Measurements from ENCODE around the gene KDM2A.

The KDM2A gene

GRCh38 chr11:67270256-67271204 lies 151.5 kb downstream of the KDM2A start:
- in situ Hi-C loops (cut with MboI; ENCODE audit: low sequenced_read_pairs) = no loop called here

DNA sequence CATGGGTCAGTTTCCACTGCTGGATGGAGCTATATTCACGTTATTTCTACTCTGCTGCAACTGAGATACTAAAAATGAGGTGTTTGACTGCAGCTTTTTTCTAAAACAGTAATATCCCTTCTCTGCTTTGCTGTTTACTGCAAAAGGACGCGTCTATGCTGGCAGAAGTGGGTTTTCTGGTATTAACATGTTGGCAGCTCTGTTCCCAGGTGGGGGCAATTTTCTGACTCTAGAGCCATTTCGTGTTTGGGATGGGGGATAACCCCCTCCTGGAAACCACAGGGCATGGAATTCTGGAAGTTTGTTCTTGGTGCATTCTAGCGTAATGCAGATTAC lies 152.1 kb downstream of the KDM2A start:
- in situ Hi-C loops (cut with MboI; ENCODE audit: low sequenced_read_pairs) = no loop called here

- in situ Hi-C loops (cut with MboI; ENCODE audit: low sequenced_read_pairs) = no loop called here
Measured at GRCh38 chr11:67271541-67272284, 152.7 kb downstream of the KDM2A start.

- in situ Hi-C loops (cut with MboI; ENCODE audit: low sequenced_read_pairs) = no loop called here
Measured at GRCh38 chr11:67272327-67273259, 153.5 kb downstream of the KDM2A start.

DNA sequence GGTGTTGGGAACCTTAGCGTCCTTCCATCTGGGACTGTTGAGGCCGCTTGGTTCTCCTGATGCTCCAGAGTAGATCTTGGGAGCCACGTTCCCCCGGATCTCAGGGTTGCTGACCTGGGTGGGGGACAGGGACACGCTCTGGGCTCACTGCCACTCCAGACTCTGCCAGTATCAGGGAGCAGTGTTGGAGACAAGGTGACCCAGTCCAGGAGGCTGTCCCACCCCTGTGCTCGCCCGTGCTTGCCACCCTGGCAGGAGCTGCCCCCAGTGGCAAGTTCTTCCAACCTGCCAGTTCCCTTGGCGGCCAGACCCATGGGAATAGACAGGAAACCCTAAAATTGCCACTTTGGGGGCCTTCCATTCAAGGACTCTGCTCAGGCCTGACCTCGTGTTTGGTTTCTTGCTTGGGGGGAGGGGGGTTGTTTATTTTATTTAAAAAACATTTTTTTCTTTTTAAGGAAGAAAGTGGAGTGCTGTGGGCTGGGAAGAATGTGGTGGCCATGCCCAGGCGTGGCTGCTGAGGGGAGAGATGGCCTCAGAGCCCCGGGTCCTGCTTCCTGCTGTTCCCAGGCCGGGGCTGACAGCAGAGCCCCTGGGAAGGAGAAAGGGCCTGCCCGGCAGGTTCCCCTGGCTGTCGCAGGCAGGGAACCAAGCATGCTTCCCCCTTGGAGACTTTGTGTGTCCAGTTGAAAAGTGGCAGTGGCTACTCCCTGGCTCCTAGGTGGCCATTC lies 154.4 kb downstream of the KDM2A start:
- in situ Hi-C loops (cut with MboI; ENCODE audit: low sequenced_read_pairs) = no loop called here

- in situ Hi-C loops (cut with MboI; ENCODE audit: low sequenced_read_pairs) = no loop called here
Measured at GRCh38 chr11:67274768-67275605, 155.9 kb downstream of the KDM2A start.

DNA sequence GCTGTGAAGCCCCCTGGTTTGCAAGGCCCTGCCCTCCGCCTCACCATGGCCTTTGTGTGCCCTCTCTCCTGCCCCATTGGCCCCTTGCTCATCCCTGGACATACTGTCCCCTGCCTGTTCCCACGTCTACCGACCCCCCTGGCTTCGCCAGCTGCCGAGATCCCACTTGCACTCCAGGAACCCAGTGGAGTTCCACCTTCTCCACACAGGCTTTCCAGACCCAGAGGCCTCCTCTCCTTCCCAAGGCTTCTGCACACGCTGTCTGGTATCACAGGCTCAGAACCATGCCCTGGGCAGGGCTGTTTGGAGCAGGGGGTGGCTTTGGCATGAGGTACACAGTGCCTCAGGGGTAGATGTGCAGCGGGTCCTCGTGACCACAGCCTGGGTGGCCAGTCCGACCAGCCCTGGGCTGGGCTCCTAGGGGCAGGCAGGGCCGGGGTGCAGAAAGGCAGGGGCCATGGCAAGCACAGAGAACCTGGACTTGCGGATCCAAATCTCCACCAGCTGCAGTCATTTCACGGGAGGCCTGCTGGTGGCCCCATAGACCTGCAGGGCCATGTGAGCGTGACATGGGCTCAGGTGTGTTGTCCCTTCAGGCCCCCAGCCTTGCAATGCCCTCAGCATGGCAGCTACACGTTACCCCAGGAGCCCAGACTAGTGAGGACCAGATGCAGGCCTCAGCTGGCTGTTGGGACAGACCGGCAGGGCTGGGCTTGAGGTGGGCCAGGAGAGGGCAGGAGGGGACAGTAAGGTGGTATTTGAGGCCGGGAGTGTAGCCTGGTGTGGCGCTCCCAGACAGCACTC lies 156.7 kb downstream of the KDM2A start:
- in situ Hi-C loops (cut with MboI; ENCODE audit: low sequenced_read_pairs) = no loop called here

DNA sequence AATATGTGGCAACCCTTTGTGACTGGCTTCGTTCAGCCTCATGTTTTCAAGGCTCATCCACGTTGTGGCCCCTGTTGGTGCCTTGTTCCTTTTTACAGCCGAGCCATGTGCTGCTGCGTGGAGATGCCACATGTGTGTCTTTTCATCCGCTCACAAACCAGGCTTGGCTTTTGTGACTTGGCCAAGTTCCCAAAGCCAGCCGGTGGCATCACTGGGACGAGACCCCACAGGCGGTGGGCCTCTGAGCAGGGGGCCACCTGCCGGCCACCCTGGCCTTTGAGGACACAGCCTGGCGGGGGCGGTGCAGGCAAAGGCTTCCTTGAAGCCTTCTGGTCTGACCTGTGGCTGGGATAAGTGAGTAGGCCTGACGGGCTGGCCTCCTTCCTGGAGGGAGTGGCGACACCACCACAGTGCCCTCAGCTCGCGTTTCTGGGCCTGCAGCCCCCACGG lies 157.7 kb downstream of the KDM2A start:
- in situ Hi-C loops (cut with MboI; ENCODE audit: low sequenced_read_pairs) = no loop called here

GRCh38 chr11:67277231-67277961 lies 158.3 kb downstream of the KDM2A start:
- in situ Hi-C loops (cut with MboI; ENCODE audit: low sequenced_read_pairs) = no loop called here

GRCh38 chr11:67278135-67278938 lies 159.3 kb downstream of the KDM2A start:
- in situ Hi-C loops (cut with MboI; ENCODE audit: low sequenced_read_pairs) = no loop called here

DNA sequence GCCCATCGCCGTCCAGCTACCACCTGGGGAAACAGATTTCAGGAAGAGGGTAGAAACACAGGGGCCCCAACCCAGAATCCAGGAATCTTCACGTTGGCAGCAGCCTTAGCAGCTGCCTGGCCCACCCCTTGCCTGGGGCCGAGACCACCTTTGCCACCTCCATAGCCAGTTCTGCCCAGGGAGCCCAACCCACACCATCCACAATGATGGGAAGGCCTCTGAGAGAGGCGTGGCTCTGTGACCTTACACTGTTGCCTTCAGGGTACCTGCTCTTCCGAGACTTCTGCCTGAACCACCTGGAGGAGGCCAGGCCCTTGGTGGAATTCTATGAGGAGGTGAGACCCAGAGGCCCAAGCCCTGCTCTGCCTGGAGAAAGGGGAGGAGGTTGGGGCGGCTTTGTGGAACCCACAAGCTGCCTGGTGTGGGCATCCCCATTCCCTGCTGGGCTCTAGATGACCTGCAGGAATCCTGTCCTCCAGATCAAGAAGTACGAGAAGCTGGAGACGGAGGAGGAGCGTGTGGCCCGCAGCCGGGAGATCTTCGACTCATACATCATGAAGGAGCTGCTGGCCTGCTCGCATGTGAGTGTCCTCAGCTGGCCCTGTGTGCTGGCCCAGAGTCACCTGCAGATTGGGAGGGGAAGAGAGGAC lies 160.0 kb downstream of the KDM2A start:
- in situ Hi-C loops (cut with MboI; ENCODE audit: low sequenced_read_pairs) = no loop called here

GRCh38 chr11:67279589-67280340 lies 160.7 kb downstream of the KDM2A start:
- in situ Hi-C loops (cut with MboI; ENCODE audit: low sequenced_read_pairs) = no loop called here

DNA sequence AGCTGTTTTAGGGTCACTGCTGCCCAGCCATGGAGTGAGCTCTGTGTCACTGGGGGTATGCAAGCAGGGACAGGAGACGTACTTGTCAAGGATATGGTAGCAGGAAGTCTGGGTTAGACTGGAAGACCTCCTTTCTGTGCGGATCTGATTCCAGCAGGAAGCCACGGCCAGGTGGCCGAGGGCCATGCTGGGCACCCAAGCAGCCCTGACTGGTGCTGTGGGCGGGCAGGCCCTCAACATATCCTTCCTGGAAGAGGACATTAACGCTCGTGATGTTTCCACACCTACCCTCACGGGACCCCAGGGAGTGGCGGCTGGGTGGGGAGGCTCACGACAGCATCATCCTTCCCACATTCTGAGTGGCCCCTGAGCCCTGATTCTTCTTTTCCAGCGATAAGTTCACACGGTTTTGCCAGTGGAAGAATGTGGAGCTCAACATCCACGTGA lies 161.3 kb downstream of the KDM2A start:
- in situ Hi-C loops (cut with MboI; ENCODE audit: low sequenced_read_pairs) = no loop called here

DNA sequence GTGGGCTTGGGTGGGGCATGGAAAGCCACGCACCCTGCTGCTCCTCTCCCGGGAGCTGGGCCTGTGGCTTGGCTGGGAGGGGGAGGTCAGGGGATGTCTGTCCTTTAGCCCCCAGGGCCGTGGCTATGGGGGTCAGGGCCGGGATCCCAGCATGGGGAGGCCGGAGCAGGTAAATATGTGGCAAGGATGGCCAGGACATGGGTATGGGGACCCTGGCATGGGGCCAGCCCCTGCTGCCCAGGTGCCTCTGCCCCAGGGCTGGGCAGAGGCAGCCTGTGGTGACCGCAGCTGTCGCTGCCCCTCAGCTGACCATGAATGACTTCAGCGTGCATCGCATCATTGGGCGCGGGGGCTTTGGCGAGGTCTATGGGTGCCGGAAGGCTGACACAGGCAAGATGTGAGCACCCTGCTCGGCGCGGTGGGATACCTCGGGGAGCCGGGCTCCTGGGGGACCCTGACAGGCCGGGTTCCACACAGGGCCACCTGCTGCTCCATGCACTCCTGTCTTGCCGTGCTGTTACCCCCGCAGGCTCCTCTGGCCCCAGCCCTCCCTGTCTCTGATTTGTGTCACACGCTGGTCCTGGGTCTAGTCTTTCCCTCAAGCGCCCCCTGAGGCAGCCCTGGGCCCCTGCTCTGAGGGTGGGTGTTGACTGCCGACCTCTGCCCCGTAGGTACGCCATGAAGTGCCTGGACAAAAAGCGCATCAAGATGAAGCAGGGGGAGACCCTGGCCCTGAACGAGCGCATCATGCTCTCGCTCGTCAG lies 161.9 kb downstream of the KDM2A start:
- in situ Hi-C loops (cut with MboI; ENCODE audit: low sequenced_read_pairs) = no loop called here

- in situ Hi-C loops (cut with MboI; ENCODE audit: low sequenced_read_pairs) = no loop called here
Measured at GRCh38 chr11:67281552-67282150, 162.6 kb downstream of the KDM2A start.

All from HL-60/S4 treated with phorbol 12-myristate 13-acetate at 8.2 ng/mL for 4 days and 3 days (cell line).